GM18867 (cell line): Measurements from ENCODE around the gene SMARCD3.

Experiments
- ATAC-seq: cut with Tn5 transposase; IDR thresholded peaks from one replicate; pipeline ENCODE4 v1.9.1; 2021; ENCODE audit warnings: mild to moderate bottlenecking, moderate library complexity; ENCODE audit not compliant: unreplicated experiment

Gene SMARCD3

DNA sequence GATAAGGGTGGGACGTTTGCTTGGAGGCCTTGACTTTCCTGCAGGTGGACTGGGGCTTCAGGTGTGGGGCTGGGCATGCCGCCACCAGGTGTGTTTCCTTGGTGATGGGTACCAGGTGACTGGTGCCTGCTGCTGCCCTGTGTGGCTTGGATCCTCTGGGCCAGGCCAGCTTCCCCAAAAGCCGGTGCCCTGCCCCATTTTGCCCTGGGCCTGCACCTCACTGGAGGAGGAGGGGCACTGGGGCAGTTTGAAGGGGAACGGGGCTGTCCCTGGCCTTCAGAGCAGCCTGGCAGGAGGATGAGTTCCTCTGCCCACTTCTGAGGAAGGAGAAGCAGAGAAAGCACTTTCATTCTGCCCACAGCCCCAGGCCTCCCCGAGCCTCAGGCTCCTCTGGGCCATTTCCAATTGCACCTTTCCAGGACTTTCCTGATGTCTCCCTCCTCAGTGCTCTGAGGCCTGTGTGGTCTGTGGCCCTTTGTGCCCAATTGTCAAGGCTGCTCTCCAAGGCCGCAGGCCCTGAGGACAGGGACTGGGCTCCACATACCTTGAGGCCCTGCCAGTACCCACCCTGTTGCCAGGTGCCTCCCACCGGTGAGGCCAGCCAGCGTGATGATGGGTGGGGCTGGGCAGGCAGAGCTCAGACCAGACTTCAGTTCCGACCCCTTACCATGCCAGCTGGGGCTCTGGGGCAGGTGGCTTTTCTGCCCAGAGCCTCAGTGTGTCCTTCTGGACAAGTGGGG, 25.3 kb upstream of the SMARCD3 start:
- no peak for ATAC-seq

DNA sequence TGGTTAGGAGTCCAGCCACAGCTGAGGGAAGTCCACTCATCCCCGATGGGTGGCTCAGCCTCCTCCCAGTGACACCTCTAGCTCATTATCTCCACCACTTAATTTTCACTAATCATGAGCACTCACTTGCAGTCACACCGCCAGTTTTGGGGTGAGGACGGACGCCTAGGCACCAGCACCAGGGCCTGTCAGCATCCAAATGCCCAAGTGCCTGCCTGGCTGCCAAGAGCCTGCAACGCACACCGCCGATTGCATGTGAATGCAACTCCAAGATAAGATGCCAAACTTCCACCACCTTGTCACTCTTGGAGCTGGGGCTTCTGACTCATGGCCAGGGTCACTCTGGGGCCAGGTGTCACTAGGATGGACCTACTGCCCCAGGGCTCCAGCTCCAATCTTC, 24.4 kb upstream of the SMARCD3 start:
- no peak for ATAC-seq

DNA sequence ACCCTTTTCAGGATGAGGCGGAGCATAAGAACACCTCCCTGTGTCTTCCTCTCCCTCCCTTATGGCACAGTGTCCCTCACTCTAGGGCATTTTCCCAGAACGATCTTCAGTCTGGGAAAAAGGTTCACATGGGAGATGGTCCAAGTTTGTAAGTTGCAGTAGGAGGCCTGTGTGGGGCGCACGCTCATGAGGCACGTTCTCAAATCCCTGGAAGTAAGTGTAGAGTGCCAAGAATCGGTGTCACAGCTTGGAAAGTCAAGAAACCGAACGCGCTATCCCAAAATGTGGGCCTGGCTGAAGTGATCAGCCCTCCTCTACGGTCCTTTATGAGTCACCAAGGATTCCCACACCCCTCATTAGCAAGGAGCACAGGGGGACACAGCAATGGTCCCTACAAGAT, 23.9 kb upstream of the SMARCD3 start:
- no peak for ATAC-seq

DNA sequence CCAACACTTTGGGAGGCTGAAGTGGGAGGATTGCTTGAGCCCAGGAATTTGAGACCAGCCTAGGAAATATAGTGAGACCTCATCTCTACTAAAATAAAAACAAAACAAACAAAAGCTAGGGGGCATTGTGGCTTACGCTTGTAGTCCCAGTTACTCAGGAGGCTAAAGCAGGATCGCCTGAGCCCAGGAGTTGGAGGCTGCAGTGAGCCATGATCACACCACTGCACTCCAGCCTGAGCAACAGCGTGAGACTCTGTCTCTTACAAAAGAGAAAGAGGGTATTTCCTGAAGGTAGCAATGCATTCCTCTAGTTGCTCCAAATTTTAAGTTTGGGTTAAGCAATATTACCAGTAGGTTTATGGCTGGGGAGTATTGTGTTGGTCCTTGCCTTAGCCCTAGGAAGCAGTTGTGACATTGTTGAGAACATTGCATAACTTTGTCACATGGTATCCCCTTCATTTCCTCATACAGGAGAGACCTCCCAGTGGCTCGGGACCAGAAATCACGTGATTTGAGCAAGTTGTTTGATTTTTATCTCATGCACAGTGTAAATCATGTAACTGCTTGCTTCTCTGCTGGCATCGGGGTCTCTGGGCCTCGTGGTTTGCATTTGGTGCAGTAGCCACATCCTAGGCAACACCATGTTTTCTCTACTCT, 23.3 kb upstream of the SMARCD3 start:
- no peak for ATAC-seq

DNA sequence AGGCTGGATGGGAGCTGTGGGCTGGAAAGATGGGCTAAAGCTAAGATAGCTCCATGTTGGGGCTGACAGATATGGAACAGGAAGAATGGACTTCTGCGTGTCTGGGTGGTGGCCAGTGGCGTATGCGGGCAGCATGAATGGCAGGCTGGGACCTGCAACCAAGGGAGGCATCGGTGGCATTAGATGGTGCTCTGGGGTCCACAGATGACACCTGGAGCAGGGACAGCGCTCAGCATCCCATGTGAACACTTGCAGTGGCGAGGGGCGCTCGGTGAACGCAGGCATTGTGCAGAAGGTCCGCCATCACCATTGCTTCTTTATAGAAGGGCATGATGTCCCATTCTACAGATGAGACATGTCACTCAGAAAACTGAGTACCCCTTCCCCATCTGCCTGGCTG, 21.0 kb upstream of the SMARCD3 start:
- no peak for ATAC-seq

DNA sequence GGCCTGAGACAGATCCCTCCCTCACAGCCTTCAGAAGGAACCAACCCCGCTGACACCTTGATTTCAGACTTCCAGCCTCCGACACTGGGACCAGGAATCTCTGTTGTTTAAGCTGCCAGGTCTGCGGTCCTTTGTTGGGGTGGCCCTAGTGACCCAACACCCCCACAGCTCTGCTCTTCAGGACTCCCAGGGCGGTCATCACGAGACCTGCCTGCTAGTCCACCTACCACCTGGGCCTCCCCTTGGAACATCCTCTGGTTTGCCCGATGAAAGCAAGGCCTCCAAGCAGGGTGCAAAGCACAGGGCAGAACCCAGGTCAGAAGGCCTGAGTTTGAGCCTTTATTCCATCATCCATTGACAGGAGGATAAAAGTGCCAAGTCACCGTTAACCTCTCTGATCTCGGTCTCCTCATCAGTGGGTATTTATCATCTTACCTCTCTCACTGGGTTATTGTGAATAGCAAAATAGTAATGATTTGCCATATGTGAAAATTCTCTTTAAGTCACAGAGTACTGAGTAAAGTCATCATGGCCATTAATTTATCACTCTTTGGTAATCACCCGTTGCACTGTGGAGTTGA, 16.9 kb upstream of the SMARCD3 start:
- no peak for ATAC-seq

DNA sequence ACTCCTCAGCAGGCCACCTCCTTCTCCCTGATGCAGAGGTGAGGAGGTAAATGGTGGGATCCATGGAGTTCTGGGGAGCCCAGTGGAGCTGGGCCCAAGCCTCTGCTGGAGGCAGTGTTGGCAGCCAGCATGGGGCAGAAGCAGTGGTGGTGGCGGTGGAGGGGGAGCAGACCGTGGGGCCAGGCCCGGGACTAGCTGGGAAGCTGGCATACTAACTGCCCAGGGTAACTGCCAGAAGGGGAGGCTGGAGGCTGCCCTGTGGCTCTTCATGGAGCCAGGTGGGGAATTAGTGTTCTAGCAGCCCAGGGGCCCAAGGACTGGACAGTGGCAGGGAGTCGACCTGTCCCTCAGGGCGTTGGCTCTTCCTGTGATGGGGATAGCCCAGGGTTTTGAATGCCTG, 16.1 kb upstream of the SMARCD3 start:
- ATAC-seq, result no peak

DNA sequence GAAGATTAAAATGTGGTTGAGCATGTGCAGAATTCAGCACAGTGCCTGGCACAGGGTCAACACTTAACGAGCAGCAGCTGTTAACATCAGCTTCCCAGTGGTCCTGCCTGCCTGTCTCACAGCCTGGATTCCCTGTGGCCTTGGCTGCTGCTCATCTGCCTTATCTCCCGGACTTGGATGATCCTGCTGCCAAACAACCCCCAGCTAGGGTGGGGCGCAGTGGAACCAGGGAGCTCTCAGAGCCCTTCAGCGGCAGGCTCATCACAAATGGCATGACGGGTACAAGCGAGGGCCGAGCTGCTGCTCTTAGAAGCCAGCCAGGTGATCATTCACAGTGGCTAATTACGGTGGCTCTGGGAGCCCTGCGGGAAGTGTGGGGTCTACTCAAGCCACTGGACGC, 13.0 kb upstream of the SMARCD3 start:
- no peak for ATAC-seq

DNA sequence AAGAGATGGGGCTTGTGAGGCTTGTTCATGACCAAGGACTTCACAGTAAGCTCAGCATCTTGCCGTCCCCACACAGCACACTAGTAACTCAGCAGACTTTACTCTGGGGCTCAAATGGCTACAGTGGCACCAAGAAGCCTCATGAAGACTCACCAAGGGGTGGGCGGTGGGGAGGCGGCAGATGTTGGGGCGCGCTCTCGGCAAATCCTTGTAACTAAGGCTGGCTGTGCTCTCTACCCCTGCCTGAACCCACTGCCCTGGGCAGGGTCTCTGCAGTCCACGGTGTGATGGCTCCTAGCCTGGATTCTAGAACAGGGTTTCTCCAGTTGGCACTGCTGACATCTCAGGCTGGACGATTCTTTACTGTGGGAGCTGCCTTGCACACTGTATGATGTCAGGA, 12.4 kb upstream of the SMARCD3 start:
- ATAC-seq, result no peak

DNA sequence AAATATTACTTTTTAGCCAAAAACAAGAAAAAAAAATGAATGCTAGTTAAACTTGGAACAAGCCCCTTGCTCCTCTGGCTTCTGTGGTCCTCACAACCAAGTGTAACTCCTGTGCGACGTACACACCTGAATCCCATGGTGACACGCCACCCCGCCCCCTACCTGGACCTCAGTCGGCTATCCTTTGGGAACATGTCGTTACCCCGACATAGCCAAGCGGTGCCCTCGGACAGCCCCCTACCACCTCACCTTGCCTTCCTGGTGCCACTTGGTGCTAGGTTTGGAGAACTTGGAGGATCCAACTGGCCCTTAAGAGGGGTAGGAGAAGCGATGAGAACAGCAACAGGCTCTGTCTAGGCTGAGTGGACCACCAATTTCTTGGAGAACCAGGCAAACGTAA, 12.0 kb upstream of the SMARCD3 start:
- no peak for ATAC-seq

DNA sequence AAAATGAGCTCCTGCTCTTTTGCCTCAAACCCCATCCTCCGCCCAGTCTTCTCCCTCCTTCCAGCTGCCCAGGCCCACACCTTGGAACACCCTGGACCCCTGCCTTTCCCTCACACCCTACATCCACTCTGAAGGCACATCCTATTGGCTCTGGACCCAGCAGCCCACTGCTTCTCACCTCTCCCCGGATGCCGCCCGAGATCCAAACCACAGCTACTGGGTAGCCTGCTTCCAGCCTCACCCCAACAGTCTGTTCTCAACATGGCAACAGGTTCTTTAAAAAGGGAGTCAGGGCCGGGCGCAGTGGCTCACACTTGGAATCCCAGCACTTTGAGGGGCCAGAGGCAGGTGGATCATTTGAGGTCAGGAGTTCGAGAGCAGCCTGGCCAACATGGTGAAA, 9.5 kb upstream of the SMARCD3 start:
- no peak for ATAC-seq

DNA sequence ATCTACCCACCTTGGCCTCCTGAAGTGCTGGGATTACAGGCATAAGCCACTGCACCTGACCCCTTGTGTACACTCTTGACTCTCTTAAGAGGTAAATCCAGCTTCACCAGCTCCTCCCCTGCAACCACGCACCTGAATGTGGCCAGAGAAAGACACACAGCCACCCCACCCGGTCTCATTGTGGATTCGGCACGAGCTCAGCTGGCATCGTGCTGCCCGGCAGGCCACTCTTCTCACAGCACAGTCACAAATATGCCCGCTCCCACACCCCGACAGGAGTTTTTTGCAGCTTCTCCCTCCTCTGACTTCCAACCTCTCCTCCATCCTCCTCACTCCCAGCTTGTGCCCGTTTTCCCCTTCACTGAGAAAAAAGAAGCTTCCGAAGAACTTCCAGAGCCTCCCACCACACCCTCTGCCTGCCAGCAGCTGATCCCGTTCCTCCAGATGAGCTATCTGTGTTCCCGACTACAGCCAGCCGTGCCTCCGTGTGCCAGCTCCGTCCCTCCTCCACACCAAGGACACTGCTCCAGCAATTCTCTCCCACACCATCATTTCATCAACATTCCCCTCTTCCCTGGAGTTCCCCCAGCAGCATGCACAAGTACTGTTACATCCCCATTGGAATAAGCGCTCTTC, 8.0 kb upstream of the SMARCD3 start:
- no peak for ATAC-seq

DNA sequence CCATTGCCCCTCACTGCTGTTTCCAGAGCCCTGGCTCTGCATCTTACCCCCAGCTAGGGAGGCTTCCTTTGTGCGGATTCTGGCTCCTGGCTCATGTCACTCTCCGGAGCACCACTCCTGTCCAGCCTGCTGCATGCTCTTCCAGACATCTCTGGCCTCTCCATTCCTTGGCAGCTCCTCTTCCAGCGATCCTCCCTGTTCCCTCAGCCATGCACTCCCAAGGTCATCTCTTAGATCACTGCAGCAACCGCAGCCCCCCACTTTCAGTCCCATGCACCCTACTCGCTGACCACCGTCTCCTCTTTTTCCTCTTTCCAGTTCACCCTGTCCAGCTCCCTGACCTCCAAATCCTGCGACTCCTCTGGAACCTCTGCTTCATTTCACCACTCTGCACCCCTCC, 6.9 kb upstream of the SMARCD3 start:
- no peak for ATAC-seq

DNA sequence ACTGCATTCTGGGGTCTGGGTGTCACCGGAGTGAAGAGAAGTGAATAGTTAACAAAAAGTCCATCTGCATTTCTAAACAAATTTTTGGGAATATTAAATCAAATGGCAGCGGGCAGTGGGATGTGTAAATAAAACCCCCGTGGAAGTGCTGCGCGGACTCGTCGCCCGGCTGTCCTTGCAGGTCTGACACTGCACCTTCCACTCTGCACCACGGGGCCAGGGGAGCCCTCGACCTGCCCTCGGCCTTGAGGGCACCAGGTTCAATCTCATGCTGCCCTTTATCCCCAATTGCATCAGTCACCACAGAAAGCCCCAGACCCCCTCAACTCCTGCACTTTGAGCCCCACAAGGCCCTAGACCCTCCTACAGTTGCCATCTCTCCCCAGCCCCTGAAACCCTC, 6.4 kb upstream of the SMARCD3 start:
- ATAC-seq, result no peak

DNA sequence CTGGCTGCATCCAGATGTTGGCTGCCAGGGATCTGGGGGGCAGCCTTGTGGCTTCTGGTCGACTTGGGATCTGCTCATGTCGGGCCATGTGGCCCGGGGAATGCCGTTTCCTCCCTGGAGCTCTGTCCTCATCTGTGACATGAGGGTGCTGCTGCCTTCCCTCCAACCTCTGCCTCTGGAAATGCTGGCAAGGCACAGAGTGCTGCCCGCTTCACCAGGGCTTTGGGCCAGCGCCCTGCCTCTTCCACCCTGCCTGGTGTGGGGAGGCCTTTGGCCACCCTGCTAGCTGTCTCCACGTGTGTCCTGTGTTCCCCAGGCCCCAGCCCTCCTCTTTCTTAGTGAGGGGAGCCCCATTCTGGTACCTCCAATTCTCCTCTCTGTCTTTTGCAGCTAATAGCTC, 5.8 kb upstream of the SMARCD3 start:
- no peak for ATAC-seq

DNA sequence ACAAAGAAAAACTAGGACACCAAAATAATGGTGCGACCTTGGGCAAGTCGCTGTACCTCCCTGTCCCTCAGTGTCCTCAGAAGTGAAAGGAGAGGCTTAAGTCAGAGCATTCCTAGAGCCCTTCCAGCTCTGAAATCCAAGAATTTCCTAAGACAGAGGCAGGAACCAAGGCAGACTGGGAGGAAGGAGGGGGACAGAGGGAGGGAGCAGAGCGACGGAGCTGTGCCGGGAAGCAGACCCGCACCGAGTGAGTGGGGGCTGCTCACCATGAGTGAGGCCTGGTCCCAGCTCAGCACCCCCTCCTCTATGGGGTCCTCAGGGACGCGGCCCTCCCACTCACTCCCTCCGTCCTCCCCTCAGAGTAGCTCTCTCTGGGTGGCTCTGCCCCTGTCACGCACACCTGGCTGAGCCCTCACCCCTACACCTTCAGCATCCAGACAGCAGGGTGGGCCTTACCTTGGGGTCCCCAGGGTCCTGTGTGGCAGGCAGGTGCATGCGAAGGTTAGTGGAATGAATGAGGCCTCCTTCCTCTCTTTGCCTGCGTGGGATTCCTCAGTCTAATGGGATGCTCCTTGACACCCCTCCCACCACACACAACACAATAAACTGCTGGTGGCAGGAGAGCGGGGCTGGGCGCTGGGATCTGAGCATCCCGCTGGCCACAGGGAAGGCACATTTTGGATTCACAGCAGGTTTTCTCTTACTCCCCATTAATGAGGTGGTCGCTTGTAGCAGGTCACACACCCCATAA, 4.6 kb upstream of the SMARCD3 start:
- no peak for ATAC-seq

DNA sequence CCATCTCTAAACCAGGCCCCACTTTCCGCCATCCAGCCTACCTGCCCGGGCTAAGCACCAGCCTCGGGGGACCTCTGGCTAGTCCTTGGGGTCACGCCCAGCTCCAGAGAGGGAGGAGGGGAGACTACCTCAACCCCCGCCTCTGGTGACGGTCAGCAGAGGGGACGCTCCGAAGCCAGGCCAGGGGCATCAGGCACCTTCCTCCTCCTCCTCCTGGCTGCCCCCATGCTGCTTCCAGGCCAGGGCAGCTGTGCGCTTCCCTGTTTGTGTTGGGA, 4.0 kb upstream of the SMARCD3 start:
- no peak for ATAC-seq

DNA sequence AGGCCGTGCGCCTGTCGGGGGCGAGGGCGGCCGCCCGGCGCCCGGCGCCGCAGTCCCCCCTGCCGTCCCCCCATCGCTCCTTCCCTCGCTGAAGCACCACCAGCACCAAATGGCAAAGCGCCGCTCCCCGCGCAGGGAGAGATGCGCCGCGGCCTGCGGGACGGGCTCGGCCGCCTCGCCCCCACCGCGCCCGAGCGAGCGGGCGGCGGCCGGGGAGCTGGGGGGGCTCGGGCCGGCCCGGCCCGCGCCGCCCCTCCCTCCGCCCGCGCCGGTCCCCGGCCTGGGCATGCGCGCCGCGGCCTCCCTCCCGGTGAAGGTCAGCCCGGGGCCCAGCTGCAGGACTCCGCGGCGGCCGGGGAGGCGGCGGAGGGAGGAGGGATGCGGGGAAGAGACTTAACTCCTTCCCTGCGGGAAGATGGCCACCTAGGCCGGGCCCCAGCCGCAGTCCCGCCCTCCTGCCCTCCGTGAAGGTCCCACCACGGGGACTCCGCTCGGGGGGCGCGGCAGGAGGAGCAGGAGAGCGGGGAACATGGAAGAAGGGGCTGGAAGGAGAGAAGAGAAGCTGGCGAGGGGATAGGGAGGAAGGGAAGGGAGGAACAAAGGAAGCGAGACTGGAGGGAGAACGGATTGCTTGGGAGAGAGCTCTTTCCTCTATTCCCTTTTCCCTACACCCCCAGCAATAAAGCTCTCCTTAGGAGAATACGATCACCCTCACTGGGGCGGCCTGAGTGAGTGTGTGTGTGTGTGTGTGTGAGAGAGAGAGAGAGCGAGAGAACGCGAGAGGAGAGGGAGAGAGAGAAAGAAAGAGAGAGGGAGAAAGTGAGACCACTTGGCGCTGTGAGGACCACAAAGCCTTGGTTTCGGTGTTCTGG, 3.4 kb upstream of the SMARCD3 start:
- ATAC-seq, result no peak

DNA sequence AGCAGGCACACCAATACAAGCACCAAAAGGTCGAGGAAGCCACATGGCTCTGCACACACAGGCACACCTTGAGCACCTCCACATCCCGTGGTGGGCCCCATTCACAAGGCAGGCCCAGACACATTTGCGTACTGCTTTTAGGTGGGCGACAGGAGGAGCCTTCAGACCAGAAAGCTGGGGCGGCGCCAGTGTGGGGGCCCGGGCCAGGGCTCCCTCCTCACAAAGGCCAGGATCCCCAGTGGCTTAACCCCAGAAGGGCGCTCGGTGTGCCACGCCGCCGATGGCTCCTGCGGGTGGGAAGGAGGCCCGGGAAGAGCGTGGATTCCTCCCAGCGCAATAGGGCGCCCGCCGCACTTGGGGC, 2.8 kb upstream of the SMARCD3 start:
- no peak for ATAC-seq

DNA sequence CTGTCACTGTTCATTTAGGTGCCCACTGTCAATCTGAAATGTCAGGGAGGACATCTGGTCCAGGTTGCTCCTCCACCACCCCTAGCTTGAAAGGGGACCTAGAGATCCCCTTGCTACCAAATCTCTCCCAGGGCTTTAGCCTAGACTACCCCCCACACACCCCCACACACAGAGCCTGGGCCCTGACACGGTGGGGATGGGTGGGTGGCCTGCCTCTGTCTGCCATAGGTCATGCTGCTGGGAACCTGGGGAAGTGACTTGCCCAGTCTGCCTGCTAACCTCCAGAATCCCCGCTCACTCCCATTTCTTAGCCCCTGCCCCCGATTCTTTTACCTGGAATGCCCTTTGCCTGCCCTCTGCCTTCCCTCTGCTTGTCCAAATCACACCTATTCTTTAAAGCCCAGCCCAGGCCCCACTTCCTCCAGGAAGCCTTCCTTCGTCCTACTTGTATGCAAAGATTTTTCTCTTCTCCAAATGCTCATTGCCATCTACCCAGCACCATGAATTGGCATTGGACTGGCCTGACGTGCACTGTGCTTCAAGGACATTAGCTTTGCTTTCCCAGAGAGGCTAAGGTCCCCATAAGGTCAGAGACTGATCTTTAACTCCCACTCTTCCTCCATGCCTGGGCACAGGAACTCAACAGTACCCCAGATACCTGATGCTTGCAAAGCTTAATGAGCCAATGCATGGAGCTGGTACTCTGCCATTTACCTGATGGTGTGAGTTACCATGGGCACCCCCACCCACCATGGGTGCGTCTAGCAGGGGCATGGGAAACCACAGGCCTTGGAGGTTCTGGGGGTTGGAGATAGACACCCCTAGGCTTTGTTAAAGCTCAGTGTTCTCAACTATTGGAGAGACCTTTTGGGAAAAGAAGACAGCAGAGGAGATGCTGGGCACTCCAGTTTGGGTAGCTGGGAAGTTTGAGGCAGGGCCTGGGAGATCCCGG, 2.0 kb upstream of the SMARCD3 start:
- ATAC-seq, result no peak
